A673 (cell line): ENCODE results near the gene HMGCL. TPM values are rescaled to one million over a fixed set of nuclear protein-coding genes. Genes with fewer than 3 reads are reported as not detected.
A peak's percentile ranks its signal among the peaks of the same experiment; 100 is the strongest.
"Not testable (repeated sequence)": the region's sequence is repeated elsewhere in the genome, so short reads cannot be mapped to it uniquely, and the experiment has no call there.

Experiments used
- BruUV-seq: library from RNA; stranded (reverse); fragments of 400-500 nt; replicated peaks from 2 replicates; lab custom pipeline; 2021; lab: Mats Ljungman, UMichigan
- CTCF ChIA-PET: fragments of 300-600 bp; sonication (Branson Sonifier 250); formaldehyde crosslinking; loops from one replicate; lab custom pipeline; 2022; ENCODE audit warnings: antibody characterized with exemption; lab: Charles Lee
- POLR2A ChIA-PET: fragments of 300-600 bp; sonication (Branson Sonifier 250); formaldehyde crosslinking; loops from one replicate; lab custom pipeline; 2022; ENCODE audit warnings: antibody characterized with exemption; ENCODE audit not compliant: low non-redundant PET; lab: Charles Lee
- DNase-seq: peaks from one replicate; pipeline ENCODE4 v3.0.0-alpha.2; 2015; ENCODE audit warnings: low spot score
- H3K27ac ChIP-seq: fragments of 200-600 bp; sonication (generic); 2 replicates; pipeline ENCODE4 v1.5.1; 2016; ENCODE audit warnings: mixed run types, low read depth, mild to moderate bottlenecking, mixed read lengths, antibody characterized with exemption, low read length; ENCODE audit not compliant: poor library complexity, severe bottlenecking
- H3K27me3 ChIP-seq: fragments of 200-600 bp; sonication (generic); replicated peaks from 2 replicates; pipeline ENCODE4 v1.6.1; 2017; ENCODE audit warnings: mixed run types, low read depth, mild to moderate bottlenecking, mixed read lengths, antibody characterized with exemption, low read length; ENCODE audit not compliant: insufficient read depth, poor library complexity
- H3K36me3 ChIP-seq: fragments of 200-600 bp; sonication (generic); 2 replicates; pipeline ENCODE4 v1.6.1; 2016; ENCODE audit warnings: mixed run types, mild to moderate bottlenecking, mixed read lengths, antibody characterized with exemption, low read length; ENCODE audit not compliant: insufficient read depth, poor library complexity, severe bottlenecking
- H3K4me1 ChIP-seq: fragments of 200-600 bp; sonication (generic); 2 replicates; pipeline ENCODE4 v1.6.1; 2017; ENCODE audit warnings: mixed run types, mild to moderate bottlenecking, mixed read lengths, antibody characterized with exemption, low read length; ENCODE audit not compliant: insufficient read depth, poor library complexity, severe bottlenecking
- H3K4me3 ChIP-seq: fragments of 200-600 bp; sonication (generic); 2 replicates; pipeline ENCODE4 v1.5.1; 2016; ENCODE audit warnings: low read depth, mixed run types, mild to moderate bottlenecking, mixed read lengths, low read length; ENCODE audit not compliant: poor library complexity, severe bottlenecking
- H3K9me3 ChIP-seq: fragments of 200-600 bp; sonication (generic); 2 replicates; pipeline ENCODE4 v1.6.1; 2016; ENCODE audit warnings: mixed run types, low read depth, mild to moderate bottlenecking, mixed read lengths, antibody characterized with exemption, low read length; ENCODE audit not compliant: poor library complexity, severe bottlenecking
- EZH2 ChIP-seq: fragments of 200-600 bp; sonication (generic); IDR thresholded peaks from 2 replicates; pipeline ENCODE4 v1.6.1; 2017; ENCODE audit warnings: borderline replicate concordance, low read depth, mild to moderate bottlenecking, mixed read lengths, antibody characterized with exemption, low read length; ENCODE audit not compliant: poor library complexity, severe bottlenecking
- intact Hi-C: fragments of 100-400 bp; cut with micrococcal nuclease; formaldehyde crosslinking; loops from one replicate; pipeline ENCODE4 v1.10.0; 2022; ENCODE audit not compliant: unreplicated experiment
- total RNA-seq: library from RNA; stranded (reverse); gene quantifications from 2 replicates; pipeline ENCODE4 v1.2.3, GENCODE V29; 2021
- TF ChIP-seq, protein P1 (sequence below): fragments of 300-800, 200-600 bp; sonication (generic); conservative IDR thresholded peaks from 2 replicates; pipeline ENCODE4 v1.5.1; 2017; ENCODE audit warnings: low read depth, mild to moderate bottlenecking, antibody characterized with exemption, low read length, moderate library complexity, mixed read lengths

Gene HMGCL
- total RNA-seq, 1 experiment from 2014 or later = 13.9 TPM

DNA sequence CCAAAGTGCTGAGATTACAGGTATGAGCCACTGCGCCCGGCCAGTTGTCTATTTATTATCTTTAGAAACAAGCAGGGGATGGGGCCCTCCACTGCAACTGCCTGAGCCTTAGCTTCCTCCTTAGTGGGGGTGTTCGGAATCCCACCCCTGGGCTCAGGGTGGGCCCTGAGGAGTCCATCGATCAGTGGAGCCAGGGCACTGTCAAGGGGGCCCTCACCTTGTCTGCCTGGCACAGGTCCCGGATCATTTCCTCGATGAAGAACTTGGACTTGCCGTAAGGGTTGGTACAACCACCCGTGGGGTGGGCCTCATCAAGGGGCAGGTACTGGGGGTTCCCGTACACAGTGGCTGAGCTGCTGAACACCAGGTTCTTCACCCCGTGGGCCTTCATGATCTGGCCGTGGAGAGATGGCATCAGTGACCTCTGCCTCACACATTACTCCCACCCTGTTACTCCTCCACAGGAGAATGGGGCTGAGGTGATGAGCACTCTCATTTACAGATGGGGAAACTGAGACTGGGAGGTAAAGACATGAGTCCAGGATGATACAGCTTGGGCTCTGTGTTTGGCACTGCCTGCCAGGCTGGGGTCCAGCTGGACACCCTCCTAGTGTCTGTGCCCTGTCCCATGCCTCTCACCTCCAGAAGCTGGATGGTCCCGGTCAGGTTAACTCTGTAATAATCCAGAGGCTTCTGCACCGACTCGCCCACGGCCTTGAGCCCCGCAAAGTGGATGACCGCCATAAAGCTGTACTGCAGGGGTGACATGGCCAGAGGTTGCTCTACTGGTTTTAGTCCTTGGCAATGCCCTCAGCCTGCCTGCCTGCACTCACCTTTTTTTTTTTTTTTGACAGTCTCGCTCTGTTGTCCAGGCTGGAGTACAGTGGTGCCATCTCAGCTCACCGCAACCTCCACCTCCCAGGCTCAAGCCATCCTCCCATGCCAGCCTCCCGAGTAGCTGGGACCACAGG, 27.5 kb downstream of the HMGCL start:
- CTCF ChIA-PET = interaction anchor here (0.6 to 1.2 kb wide), 2 partner anchors 26 to 141 kb away, joined by 3 to 4 read pairs; no protein-coding TSS in a partner anchor
- Histone ChIP-seq H3K36me3 (peaks cover 22% of the 10 kb centered on the region), H3K4me1 (peaks cover 30% of the 10 kb centered on the region), H3K27ac (no peak overlapping the region), H3K27me3 (no peaks in the 10 kb centered on the region), H3K4me3 (no peak overlapping the region), H3K9me3 (no peaks in the 10 kb centered on the region)
- POLR2A ChIA-PET = interaction anchor here (0.6 kb wide), 1 partner anchor 293 kb away, joined by 10 read pairs; no protein-coding TSS in a partner anchor
- DNase-seq = no peak
- no TSS peak for BruUV-seq
- TF ChIP-seq, protein P1, sequence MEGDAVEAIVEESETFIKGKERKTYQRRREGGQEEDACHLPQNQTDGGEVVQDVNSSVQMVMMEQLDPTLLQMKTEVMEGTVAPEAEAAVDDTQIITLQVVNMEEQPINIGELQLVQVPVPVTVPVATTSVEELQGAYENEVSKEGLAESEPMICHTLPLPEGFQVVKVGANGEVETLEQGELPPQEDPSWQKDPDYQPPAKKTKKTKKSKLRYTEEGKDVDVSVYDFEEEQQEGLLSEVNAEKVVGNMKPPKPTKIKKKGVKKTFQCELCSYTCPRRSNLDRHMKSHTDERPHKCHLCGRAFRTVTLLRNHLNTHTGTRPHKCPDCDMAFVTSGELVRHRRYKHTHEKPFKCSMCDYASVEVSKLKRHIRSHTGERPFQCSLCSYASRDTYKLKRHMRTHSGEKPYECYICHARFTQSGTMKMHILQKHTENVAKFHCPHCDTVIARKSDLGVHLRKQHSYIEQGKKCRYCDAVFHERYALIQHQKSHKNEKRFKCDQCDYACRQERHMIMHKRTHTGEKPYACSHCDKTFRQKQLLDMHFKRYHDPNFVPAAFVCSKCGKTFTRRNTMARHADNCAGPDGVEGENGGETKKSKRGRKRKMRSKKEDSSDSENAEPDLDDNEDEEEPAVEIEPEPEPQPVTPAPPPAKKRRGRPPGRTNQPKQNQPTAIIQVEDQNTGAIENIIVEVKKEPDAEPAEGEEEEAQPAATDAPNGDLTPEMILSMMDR = no peak
- no peak for TF ChIP-seq EZH2
- intact Hi-C loops = no loop called here

DNA sequence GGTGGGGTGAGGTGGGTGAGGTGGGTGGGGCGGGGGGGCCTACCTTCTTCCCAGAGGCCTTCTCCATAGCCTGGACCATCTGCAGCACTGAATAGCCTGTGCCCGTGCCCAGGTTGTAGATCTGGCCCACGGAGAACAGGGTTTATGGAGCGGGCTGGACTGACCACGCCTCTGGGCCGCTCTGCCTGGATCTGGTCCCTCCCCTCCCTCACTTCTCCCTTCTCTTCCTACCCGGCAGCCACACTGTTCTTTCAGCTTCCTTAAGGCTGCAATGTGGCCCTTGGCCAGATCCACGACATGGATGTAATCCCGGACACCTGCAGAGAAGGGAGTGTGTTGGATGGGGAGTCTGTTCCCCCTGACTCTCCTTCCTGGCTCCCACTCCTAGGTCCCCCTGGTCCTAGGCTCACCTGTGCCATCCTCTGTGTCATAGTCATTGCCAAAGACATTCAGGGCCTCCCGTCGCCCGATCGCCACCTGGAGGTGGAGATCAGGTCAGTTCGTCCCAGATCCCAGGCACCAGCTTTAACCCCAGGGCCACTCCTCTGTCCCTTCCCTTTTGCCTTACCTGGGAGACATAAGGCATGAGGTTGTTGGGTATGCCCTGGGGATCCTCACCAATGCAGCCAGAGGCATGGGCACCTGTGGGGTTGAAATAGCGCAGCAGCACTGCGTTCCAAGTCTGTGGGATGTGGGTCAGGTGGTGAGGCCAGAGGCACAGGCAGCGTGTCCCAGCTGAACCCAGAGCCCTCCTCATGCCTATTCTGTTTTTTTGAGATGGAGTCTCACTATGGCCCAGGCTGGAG, 28.6 kb downstream of the HMGCL start:
- POLR2A ChIA-PET = no interaction called here
- H3K27me3 ChIP-seq = no peaks in the 10 kb centered on the region
- peaks cover 22% of the 10 kb centered on the region for H3K36me3 ChIP-seq
- TF ChIP-seq EZH2 = no peak
- TF ChIP-seq, protein P1 = no peak
- H3K4me3 ChIP-seq = no peak overlapping the region
- no peaks in the 10 kb centered on the region for H3K9me3 ChIP-seq
- CTCF ChIA-PET = no interaction called here
- no peak overlapping the region for H3K27ac ChIP-seq
- H3K4me1 ChIP-seq = peaks cover 32% of the 10 kb centered on the region
- BruUV-seq = no TSS peak
- intact Hi-C loops = no loop called here
- no peak for DNase-seq

DNA sequence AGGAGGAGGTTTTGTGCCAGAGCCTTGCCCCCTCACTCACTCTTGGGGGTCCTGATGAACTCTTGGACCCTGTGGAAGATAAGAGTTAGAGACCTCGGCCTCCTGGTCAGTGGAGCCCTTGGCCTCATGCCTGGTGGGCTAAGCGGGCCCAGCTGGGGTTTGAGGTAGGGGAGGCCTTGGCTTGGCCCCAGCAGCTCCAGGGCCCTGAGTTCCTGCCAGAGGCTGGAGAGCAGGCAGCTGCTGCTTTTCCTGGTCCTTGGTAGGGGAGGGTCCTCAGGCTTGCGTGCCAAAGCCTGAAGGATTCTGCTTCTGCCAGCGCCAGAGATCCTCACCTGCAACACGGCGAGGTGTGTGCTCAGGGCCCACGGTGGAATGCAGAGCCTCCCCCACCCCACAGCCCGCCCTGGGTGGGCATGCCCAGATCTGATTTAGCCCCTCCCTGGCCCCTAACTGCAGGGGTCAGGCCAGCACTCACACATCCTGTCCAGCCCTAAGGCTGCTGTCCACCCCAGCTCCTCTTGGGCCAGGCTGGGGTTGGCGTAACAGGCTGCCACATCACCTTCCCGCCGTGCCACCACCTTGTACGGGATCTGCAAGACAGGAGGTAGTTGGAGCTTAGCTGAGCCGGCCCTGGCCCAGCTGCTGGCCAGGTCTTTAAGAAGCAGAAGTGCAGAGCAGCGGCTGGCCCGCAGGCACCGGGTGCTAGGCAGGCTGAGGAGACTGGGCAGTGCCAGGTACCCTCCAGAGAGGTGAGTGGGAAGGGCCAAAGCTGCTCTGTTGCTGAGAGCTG, 29.4 kb downstream of the HMGCL start:
- ChIA-PET POLR2A (no interaction called here), CTCF (no interaction called here)
- Histone ChIP-seq H3K4me1 (peaks cover 26% of the 10 kb centered on the region), H3K27ac (no peak overlapping the region), H3K36me3 (peaks cover 22% of the 10 kb centered on the region), H3K9me3 (no peaks in the 10 kb centered on the region), H3K4me3 (no peak overlapping the region), H3K27me3 (no peaks in the 10 kb centered on the region)
- DNase-seq = no peak
- TF ChIP-seq, protein P1 = no peak
- no peak for TF ChIP-seq EZH2
- no TSS peak for BruUV-seq
- intact Hi-C loops = no loop called here

DNA sequence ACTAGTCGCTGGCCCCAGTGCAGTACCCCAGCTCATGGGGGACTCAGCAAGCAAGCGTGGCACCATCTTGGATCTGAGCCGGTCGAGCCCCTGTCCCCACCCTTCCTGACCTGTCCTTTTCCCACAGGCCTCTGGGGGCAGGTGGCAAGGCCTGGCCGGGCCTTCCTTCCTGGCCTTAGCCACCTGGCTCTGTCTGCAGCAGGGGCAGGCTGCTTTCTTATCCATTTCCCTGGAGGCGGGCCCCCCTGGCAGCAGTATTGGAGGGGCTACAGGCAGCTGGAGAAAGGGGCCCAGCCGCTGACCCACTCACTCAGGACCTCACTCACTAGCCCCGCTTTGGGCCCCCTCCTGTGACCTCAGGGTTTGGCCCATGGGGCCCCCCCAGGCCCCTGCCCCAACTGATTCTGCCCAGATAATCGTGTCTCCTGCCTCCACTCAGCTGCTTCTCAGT, 30.5 kb downstream of the HMGCL start:
- H3K4me3 ChIP-seq, H3K27ac ChIP-seq, DNase-seq, CTCF ChIA-PET, H3K27me3 ChIP-seq, POLR2A ChIA-PET, intact Hi-C loops, H3K9me3 ChIP-seq: not testable (repeated sequence)
- BruUV-seq = TSS peak; percentile 12
- peaks cover 31% of the 10 kb centered on the region for H3K4me1 ChIP-seq
- peaks cover 22% of the 10 kb centered on the region for H3K36me3 ChIP-seq
